NCI-H82 treated with DMSO at 0.1 percent for 48 hours (cell line): ENCODE data around the gene FMN2.

Source experiments
- DNase-seq: peaks from one replicate; lab custom pipeline; 2025; ENCODE audit not compliant: unreplicated experiment; lab: John Stamatoyannopoulos, UW

Gene FMN2

GRCh38 chr1:240516069-240516468 lies 424.4 kb downstream of the FMN2 start:
- DNase-seq, result no peak

GRCh38 chr1:240517891-240518290 lies 426.2 kb downstream of the FMN2 start:
- no peak for DNase-seq

GRCh38 chr1:240522122-240522822 lies 430.6 kb downstream of the FMN2 start:
- DNase-seq, result no peak

- DNase-seq, result no peak
Measured at GRCh38 chr1:240524356-240525069, 432.8 kb downstream of the FMN2 start.
